Activated T-cell treated with anti-CD3 and anti-CD28 coated beads, Interleukin-2, amount 50 U/mL, for 72 hours (primary cell): ENCODE results near the gene ENTPD2. TPM values are rescaled to one million over a fixed set of nuclear protein-coding genes. Genes with fewer than 3 reads are reported as not detected.

Experiments used
- ATAC-seq, 2 donors: fragments of 150-1000 bp; cut with Tn5 transposase; replicated peaks in 1 of 2; 2 replicates each; pipeline ENCODE4 v1.10.0; 2021; ENCODE audit warnings: moderate library complexity in 2 of 2, mild to moderate bottlenecking in 1 of 2
- DNase-seq, 2 donors: peaks; one replicate each; pipeline ENCODE4 v3.0.0; 2021 to 2022; ENCODE audit warnings: mixed read lengths in 1 of 2
- H3K27ac Mint-ChIP-seq: one replicate; pipeline ENCODE4 v1.8.0; 2022; ENCODE audit warnings: mild to moderate bottlenecking, moderate library complexity, mixed read lengths
- H3K27me3 Mint-ChIP-seq: one replicate; pipeline ENCODE4 v1.8.0; 2022; ENCODE audit warnings: low read depth, mixed read lengths
- H3K36me3 Mint-ChIP-seq, 2 donors: one replicate each; pipeline ENCODE4 v1.8.0; 2022; ENCODE audit warnings: mixed read lengths in 2 of 2, mild to moderate bottlenecking in 1 of 2; ENCODE audit not compliant: insufficient read depth in 2 of 2
- H3K4me1 Mint-ChIP-seq: one replicate; pipeline ENCODE4 v1.8.0; 2022; ENCODE audit warnings: low read depth, mixed read lengths
- H3K4me3 Mint-ChIP-seq, 2 donors: one replicate each; pipeline ENCODE4 v1.8.0; 2022; ENCODE audit warnings: mild to moderate bottlenecking in 2 of 2, mixed read lengths in 2 of 2, moderate library complexity in 2 of 2
- H3K9me3 Mint-ChIP-seq, 2 donors: one replicate each; pipeline ENCODE4 v1.8.0; 2022; ENCODE audit warnings: mixed read lengths in 2 of 2
- total RNA-seq, 2 donors: library from RNA; stranded (reverse); gene quantifications; one replicate each; pipeline ENCODE4 v1.2.3, GENCODE V29; 2022

Gene ENTPD2
- total RNA-seq, 2 donors from 2014 or later = 0.28 to 0.48 TPM

- Mint-ChIP-seq H3K4me3 (no peak overlapping the region), H3K27ac (no peak overlapping the region), H3K27me3 (no peaks in the 10 kb centered on the region), H3K36me3 (no peaks in the 10 kb centered on the region), H3K9me3 (no peaks in the 10 kb centered on the region), H3K4me1 (no peaks in the 10 kb centered on the region)
- ATAC-seq (peak in 1 of 2 donors; percentile 1), DNase-seq (no peak)
Observed at GRCh38 chr9:137022662-137023008, 31.2 kb downstream of the ENTPD2 start.

- H3K36me3 Mint-ChIP-seq = no peaks in the 10 kb centered on the region
- ATAC-seq (peak; percentile 89 to 93), DNase-seq (peak; percentile 88)
- no peaks in the 10 kb centered on the region for H3K27me3 Mint-ChIP-seq
- H3K4me3 Mint-ChIP-seq = no peak overlapping the region
- no peak overlapping the region for H3K27ac Mint-ChIP-seq
- no peaks in the 10 kb centered on the region for H3K4me1 Mint-ChIP-seq
- H3K9me3 Mint-ChIP-seq = no peaks in the 10 kb centered on the region
Observed at GRCh38 chr9:137021979-137022661, 31.7 kb downstream of the ENTPD2 start.

GRCh38 chr9:137021568-137021978 lies 32.3 kb downstream of the ENTPD2 start:
- H3K36me3 Mint-ChIP-seq = no peaks in the 10 kb centered on the region
- no peaks in the 10 kb centered on the region for H3K9me3 Mint-ChIP-seq
- no peak overlapping the region for H3K27ac Mint-ChIP-seq
- no peaks in the 10 kb centered on the region for H3K4me1 Mint-ChIP-seq
- H3K4me3 Mint-ChIP-seq = no peak overlapping the region
- no peaks in the 10 kb centered on the region for H3K27me3 Mint-ChIP-seq
- peak in 1 of 2 donors; percentile 10 for ATAC-seq
- DNase-seq = no peak

- no peak for ATAC-seq
- Mint-ChIP-seq H3K4me3 (no peak overlapping the region), H3K36me3 (no peaks in the 10 kb centered on the region), H3K9me3 (no peaks in the 10 kb centered on the region), H3K4me1 (no peaks in the 10 kb centered on the region), H3K27me3 (no peaks in the 10 kb centered on the region), H3K27ac (no peak overlapping the region)
- DNase-seq = no peak
Observed at GRCh38 chr9:137020771-137021567, 32.9 kb downstream of the ENTPD2 start.

- Mint-ChIP-seq H3K27me3 (no peaks in the 10 kb centered on the region), H3K4me1 (no peaks in the 10 kb centered on the region), H3K36me3 (no peaks in the 10 kb centered on the region), H3K4me3 (no peak overlapping the region), H3K9me3 (no peaks in the 10 kb centered on the region), H3K27ac (no peak overlapping the region)
- DNase-seq = no peak
- ATAC-seq = no peak
Observed at GRCh38 chr9:137019891-137020683, 33.8 kb downstream of the ENTPD2 start.

GRCh38 chr9:137018761-137019559 lies 34.9 kb downstream of the ENTPD2 start:
- no peak overlapping the region for H3K27ac Mint-ChIP-seq
- H3K4me1 Mint-ChIP-seq = no peaks in the 10 kb centered on the region
- no peaks in the 10 kb centered on the region for H3K27me3 Mint-ChIP-seq
- H3K4me3 Mint-ChIP-seq = no peak overlapping the region
- DNase-seq (no peak), ATAC-seq (no peak)
- H3K9me3 Mint-ChIP-seq = no peaks in the 10 kb centered on the region
- no peaks in the 10 kb centered on the region for H3K36me3 Mint-ChIP-seq

GRCh38 chr9:137017791-137018497 lies 35.9 kb downstream of the ENTPD2 start:
- Mint-ChIP-seq H3K4me1 (no peaks in the 10 kb centered on the region), H3K9me3 (no peaks in the 10 kb centered on the region), H3K27me3 (no peaks in the 10 kb centered on the region), H3K27ac (no peak overlapping the region), H3K36me3 (no peaks in the 10 kb centered on the region), H3K4me3 (no peak overlapping the region)
- DNase-seq = no peak
- ATAC-seq = no peak

- DNase-seq (no peak), ATAC-seq (no peak)
- H3K36me3 Mint-ChIP-seq = no peaks in the 10 kb centered on the region
- no peaks in the 10 kb centered on the region for H3K4me1 Mint-ChIP-seq
- no peak overlapping the region for H3K27ac Mint-ChIP-seq
- no peaks in the 10 kb centered on the region for H3K27me3 Mint-ChIP-seq
- H3K4me3 Mint-ChIP-seq = no peak overlapping the region
- H3K9me3 Mint-ChIP-seq = no peaks in the 10 kb centered on the region
Observed at GRCh38 chr9:137017071-137017470, 36.8 kb downstream of the ENTPD2 start.

- Mint-ChIP-seq H3K4me1 (no peaks in the 10 kb centered on the region), H3K27me3 (no peaks in the 10 kb centered on the region), H3K36me3 (no peaks in the 10 kb centered on the region), H3K9me3 (no peaks in the 10 kb centered on the region), H3K27ac (no peak overlapping the region), H3K4me3 (no peak overlapping the region)
- ATAC-seq = no peak
- DNase-seq = no peak
Observed at GRCh38 chr9:137016436-137016835, 37.4 kb downstream of the ENTPD2 start.

- Mint-ChIP-seq H3K9me3 (no peaks in the 10 kb centered on the region), H3K27ac (no peak overlapping the region), H3K4me1 (no peaks in the 10 kb centered on the region), H3K27me3 (no peaks in the 10 kb centered on the region), H3K4me3 (no peak overlapping the region), H3K36me3 (no peaks in the 10 kb centered on the region)
- DNase-seq (no peak), ATAC-seq (no peak)
Observed at GRCh38 chr9:137015976-137016375, 37.9 kb downstream of the ENTPD2 start.

GRCh38 chr9:137015540-137015930 lies 38.3 kb downstream of the ENTPD2 start:
- Mint-ChIP-seq H3K9me3 (no peaks in the 10 kb centered on the region), H3K27ac (no peak overlapping the region), H3K36me3 (no peaks in the 10 kb centered on the region), H3K4me3 (no peak overlapping the region), H3K4me1 (no peaks in the 10 kb centered on the region), H3K27me3 (no peaks in the 10 kb centered on the region)
- ATAC-seq (no peak), DNase-seq (no peak)

GRCh38 chr9:137014776-137015539 lies 38.9 kb downstream of the ENTPD2 start:
- no peak overlapping the region for H3K27ac Mint-ChIP-seq
- no peaks in the 10 kb centered on the region for H3K27me3 Mint-ChIP-seq
- no peaks in the 10 kb centered on the region for H3K4me1 Mint-ChIP-seq
- H3K9me3 Mint-ChIP-seq = no peaks in the 10 kb centered on the region
- DNase-seq = no peak
- ATAC-seq = no peak
- H3K4me3 Mint-ChIP-seq = no peak overlapping the region
- H3K36me3 Mint-ChIP-seq = no peaks in the 10 kb centered on the region
